Stimulated activated CD8-positive, alpha-beta memory T cell treated with anti-CD3 and anti-CD28 coated beads, Interleukin-4, amount 100 ng/mL, for 48 hours (primary cell): ENCODE results near the gene CA10.

Experiments
- DNase-seq: peaks from one replicate; pipeline ENCODE4 v3.0.0-alpha.2; 2020

The CA10 gene

DNA sequence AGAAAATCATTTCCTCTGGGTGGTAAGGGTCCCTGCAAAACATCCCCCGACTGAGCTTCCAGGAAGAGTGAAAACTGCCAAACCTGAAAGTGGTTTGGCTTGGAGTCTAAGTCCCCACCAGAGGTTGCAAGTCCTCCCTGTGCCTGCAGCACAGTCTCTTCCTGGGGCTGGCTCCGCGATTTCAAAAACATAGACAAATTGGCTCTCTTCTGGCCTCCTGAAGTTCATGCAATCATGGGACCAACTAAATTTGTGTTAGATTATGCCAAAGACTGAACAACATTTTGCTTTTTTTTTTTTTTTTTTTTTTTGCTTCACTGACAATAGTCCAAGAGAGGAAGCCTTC lies 447.9 kb downstream of the CA10 start:
- DNase-seq, result no peak

DNA sequence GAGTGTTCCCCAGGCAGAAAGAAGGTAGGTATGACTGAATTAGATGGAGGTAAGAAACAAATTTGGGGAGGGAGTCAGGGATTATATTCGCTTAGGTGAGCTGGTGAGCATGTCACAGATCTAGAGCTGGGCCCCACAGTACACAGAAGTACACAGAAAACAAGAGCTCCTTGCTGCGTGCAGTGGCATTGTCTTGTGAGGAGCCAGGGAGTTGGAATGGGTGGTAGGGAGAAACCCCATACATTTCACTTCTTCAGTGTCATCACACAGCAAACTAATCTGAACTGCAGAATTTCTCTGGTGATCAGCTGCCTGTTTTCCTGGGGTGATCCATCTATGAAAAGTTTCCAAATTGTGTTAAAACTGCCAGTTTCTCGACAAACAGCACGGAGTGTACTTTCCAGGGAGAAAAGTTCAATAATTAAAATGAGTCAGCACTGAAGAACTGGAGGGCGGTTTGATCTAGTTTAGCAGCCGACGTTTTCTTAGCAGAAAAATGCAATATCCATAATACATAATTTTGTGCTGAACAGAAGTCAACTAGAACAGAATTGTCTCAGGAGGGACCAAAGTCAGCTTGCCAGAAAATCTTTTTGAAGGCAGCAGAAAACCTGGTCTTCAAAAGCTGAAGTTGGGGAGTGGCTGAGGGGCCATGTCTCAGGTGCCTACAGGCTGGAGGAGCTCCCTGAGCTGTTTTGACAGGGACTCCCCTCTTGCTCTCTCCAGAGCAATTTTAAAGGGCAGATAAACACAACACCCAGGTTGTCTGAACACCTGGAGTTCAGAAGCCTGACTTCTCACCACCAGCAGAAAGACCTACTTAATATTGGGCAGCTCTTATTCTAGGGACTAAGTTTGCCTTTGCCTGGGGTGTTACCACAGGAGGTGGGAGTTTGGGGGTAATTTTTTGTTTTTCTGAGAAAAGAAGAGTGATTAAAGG lies 448.6 kb downstream of the CA10 start:
- DNase-seq, result no peak

DNA sequence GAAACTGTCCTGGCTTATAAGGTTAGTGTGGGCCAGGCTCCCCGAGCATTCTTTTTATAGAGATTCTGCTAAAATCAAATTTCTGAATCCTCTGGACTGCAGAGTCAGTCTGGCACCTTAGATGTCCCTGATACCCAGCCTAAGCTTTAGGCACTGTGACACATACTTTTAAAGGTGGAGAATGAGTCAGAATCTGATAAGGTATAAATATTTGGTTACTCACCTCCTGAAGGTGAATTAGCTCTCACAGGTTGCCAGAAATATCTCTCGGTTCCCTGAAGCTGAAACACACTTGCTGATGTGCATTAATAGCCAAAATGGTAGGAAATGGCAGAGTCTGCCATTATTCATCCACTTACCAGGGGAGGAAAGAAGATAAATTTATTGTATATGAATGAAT lies 451.3 kb downstream of the CA10 start:
- DNase-seq, result no peak

DNA sequence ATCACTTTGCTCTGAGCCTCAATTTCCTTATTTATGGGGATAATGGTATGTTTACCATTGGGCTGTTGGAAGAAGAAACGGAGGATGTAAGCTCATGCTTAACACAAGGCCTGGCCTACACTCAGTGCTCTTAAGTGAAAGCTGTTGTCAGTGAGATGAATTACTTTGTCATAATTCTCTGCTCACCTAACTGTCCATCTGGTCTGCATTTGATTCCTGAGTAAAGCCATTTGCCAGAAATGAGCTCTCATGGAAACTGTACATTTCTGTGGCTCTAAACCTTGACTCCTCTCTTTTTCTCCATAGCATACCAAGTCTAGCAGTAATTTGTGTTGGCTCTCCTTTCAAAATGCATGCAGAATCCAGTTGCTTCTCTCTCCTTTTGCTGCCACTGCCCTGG lies 452.4 kb downstream of the CA10 start:
- no peak for DNase-seq

DNA sequence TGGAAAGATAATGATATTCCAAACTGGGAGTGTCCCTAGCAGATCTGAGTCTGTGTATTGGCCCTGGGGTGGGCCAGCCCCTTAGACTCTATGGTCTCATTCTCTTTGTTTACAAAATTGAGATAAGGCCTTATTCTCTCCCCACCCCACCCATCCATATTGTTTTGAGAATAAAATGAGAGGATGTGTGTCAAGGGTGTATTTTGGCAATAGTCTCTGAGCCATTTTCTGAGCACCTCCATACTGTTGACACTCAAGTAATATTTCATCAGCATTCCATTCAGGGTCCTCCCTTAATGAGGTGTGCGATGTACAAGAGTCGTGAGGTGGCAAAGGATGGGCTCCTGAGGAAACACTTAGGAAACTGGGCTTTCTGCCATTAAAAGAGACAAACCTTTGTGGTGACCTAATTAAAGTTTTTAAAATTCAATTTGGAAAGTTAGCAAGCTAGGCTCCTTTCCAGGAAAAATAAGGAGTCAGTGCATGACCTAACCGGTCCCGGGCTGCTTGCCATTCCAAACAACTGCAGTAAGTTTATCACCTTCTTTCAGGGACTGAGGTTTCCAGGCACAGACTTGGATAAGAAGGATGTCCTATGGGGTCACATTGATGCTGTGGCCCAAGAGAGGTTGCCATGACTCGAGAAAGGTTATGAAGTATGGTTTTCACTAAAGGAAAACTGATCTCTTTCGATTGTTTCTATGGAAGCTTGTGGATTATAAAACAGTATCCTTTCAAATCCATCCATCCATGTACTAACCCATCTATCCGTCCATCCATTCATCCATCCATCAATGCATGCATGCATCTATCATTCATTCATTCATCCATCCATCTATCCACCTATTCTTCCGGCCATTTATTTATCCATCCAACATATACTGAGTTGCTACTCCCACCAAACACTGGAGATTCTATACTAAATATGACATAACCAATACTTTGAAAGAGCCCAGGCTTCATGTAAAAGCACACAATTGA lies 454.9 kb downstream of the CA10 start:
- no peak for DNase-seq

DNA sequence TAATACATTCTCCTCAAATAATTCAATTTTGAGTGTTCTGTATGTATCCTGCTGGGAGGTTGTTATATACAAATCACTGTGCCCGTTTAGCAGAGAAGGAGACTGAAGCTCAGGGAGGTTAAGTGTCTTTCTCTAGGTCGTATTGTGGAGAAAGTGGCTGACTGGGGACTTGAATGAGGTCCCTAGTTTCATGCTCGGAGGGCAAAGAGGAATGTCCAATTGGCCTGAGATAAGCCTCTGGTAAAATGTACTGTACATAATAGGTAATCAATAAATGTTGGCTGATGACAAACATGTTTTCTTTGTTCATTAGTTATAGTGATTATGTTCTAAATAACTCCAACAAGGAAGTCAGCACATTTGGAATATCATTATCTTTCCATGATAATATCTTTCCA lies 455.6 kb downstream of the CA10 start:
- no peak for DNase-seq

DNA sequence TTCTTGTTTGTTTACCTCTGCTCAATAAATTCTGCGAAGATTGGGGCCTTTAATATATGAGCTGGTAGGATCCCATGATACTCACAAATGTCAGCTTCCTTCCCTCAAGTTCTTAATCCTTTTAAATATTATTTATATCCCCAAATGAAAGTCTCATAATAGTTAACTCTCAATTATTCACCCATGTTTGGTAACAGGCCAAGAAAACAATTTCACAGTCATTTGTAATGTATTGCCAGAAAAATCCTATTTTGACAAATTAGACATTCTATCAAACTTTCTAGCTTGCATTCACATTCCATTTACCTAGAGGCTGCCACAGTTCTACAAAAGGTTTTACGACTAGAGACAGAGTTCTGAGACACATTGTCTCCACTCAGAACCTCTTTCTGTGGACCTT lies 457.0 kb downstream of the CA10 start:
- no peak for DNase-seq

DNA sequence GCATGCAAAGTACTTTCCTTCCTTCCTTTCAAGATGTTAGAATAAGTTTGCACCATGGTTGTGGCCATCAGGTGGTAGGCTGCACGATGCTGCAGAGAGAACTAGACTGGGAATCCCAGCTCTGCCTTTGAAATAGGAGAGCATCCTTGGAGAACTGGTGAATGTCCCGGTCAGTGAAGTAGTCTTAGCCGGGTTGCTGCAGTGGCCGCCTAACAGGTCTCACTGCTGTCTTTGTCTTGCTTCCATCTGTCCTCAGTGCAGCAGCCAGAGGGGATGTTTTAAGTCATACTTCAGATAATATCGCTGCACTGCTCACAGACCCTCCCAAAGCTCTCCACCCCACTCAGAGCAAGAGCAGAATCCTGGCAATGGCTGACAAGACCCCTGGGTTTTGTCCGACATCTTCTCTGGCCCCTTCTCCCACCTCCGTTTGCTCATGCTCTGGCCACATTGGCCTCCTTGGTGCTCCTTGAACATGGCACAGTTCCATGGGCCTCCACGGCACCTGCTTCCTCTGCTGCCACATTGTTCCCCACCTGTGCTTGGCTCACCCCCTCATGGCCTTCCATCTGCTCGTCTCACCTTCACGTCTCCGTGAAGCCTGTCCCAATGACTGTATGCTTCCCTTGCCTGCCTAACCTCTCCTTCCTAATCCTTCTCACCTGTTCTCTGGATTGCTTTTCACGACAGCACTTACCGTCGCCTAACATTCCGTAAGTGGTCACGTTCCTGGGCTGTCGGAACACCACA lies 458.3 kb downstream of the CA10 start:
- no peak for DNase-seq

DNA sequence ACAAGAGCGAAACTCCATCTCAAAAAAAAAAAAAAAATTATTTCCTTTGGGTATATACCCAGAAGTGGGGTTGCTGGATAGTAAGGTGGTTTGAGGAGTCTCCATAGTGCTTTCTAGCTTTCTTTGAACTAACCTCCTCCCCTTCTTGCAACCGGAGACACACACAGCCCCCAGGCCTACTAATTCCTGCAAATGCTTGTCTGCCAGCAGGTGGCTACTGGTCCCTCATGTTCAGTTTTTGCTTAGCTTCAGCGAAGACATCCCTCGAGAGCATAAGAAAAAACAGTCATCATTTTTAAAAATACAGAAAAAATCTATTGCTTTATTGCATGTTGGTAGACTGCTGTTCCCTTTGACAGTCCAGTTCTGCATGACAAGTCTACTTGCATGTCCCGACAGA lies 459.2 kb downstream of the CA10 start:
- no peak for DNase-seq

DNA sequence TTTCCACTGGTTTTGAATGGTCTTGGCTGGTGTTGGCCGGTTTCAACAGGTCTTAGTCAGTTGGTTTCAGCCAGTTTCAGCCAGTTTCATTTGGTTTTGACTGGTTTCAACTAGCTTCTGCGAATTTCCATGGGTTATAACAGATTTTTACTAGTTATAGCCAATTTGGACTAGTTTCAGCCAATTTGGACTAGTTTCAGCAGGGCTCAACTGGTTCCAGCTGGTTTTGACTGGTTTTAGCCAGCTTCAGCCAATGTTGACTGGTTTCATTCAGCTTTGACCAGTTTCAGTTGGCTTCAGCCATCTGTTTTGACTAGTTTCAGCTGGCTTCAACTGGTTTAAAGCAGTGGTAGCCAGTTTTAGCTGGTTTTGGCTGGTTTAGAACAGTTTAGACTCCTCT lies 465.6 kb downstream of the CA10 start:
- no peak for DNase-seq

DNA sequence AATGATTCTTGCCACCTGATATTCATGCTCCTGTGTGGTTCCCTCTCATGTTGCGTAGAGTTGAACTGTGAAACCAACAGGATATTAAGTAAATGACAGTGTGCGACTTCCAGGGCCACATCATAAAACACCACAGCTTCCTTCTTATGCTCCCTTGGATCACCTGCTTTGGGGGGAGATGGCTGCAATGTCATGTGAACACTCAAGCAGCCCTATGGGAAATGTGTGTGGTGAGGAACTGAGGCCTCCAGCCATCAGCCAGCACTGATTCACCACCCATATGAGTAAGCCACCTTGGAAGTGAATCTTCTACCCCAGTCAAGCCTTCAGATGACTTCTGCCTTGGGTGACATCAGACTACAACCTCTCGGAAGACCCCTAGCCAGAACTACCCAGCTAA lies 470.6 kb downstream of the CA10 start:
- DNase-seq, result no peak

DNA sequence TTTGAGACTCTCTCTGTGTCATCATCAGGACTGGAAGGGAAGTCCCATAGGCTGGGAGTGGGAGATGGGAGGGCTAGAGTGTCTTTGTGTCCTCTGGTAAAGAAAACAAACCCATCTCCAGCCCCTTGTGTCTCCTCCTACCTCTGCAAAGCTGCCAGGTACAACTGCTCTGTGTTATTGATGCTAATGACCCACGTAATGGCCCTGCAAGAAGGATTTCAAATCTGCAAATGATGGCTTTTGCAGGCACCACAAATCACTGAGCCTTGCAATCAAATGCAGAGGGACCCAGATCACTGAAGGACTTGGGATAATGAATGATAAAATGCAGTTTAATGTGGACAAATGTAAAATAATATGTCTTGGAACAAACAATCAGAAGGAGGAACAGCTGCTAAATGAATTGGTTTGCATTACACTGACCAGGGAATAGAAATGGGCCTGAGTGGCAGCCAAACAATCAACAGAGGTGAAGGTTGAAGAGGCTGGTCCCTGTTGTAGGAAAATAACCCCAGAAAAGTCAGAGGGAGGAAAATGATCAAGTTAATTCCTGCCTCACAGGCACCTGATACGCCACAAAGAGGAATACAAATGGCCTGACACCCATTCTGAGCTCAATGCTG lies 473.1 kb downstream of the CA10 start:
- no peak for DNase-seq

DNA sequence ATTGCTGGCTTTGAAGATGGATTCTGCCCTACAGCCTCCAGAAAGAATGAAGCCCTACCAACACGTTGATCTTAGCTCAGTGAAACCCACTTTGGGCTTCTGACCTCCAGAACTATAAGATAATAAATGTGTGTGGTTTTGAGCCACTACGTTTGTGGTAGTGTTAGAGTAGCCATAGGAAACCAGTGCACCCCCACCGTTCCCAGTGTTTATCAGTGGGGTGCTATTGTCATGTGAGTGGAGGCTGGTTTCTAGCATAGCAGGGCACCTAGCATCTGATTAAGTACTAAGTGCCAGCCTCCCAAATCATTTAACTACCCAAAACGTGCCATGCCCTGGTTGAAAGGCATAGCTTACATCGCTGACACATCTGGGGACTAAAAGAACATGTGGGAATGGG lies 474.3 kb downstream of the CA10 start:
- DNase-seq, result no peak

DNA sequence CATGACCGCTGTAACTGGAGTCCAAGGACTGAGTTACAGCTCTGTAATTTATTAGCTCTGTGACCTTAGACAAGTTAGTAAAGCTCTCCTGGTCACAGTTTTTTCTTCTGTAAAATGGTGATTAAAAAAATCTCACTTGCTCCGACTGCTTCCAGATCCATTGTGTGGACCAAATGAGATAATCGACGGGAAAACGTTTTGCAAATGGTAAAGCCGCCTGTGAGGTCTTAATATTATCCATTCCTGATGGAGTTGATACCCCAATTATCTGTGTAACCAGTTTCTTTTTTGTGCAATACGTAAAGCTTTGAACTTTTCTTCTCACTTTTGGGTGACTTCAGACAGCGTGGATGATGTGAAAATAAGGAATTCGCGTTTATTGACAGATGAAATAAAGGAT lies 475.2 kb downstream of the CA10 start:
- DNase-seq, result no peak

DNA sequence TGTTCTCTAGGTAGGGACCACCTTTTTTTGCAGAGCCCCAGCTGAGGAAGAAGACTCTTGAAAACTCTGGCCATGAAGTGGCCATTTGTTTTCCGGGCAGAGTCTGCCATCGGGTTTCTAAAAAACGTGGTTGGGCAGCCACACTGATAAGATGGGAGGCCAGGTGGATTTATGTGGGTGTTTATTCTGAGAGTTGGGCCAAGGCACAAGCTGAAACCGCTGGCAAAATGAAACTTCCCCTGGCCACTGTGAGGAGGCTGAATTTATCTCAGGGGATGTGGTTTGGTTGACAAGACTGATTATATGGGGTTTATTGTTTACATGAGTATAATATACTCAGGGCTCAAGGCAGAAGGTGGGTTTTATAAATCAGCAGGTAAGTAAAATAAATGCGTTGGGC lies 476.4 kb downstream of the CA10 start:
- DNase-seq, result no peak

DNA sequence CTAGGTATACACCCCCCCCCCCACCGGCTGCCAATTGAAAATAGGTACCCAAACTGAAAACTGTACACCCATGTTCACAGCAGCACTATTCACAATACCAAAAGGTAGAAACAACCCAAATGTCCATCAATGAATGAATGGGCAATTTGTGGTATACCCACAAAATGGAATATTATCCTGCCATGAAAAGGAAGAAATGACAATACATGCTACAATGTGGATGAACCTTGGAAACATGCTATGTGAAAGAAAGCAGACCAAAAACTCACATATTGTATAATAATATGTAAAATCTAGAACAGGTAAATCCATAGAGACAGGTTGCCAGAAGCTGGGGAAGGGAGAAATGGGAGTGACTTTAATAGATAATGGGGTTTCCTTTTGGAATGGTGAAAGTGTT lies 480.6 kb downstream of the CA10 start:
- DNase-seq, result no peak

DNA sequence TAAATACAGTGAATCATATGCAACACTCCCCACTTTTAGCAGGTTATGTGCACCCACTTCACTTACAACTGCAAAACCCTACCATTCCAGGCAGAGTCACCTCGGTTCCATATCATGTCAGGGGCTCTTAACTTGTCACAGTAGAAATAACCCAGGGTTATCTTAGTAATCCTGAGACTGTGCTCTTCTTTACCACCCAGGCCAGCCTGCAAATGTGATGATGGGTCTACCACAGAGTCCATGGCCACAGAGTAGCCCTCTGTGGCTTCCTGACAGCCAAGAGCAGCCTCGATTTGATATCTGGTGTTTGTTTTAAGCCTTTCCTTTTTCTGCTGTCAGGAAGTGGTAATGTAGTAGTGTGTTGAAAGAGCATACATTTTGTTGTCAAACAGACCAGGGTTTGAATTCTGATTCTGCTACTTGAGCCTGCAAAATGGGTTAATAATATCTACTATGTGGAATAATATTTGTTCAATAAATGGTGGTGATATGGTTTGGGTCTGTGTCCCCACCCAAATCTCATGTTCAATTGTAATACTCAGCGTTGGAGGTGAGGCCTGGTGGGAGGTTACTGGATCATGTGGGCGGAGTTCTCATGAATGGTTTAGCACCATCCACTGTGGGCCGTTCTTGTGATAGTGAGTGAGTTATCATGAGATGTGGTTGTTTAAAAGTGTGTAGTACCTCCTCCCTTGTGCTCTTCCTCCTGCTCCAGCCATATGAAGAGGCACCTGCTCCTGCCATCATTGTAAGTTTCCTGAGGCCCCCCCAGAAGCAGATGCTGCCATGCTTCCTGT lies 481.6 kb downstream of the CA10 start:
- no peak for DNase-seq

DNA sequence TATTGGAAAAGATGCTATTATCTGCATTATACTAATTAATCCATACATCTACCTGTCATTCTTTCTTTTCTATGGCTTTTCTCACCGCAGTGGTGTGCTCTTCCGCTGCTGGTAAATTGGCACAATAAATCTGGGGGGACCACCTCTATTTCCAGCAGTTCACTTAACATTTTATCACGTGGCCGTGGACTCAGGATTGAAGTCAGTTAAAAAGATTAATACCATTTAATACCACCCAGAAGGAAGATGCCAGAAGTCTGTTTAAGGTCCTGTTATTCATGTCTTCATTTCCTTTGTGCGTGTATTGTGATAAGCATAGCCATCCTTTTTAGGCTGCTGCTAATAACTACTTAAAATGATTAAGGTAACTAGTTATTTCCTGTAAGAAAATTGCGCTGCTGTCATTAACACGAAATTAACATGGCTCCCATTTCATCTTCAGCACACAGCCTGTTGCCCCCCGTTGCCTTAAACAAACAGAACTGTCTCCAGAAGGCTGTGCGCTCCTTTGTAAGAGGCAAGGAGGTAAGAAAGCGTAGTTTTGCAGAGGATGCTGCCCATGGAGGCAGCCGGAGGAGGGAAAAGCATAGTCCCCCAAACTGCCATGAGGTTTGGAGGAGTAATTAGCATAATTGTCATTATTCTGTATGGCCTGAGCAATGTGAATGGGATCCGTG lies 483.8 kb downstream of the CA10 start:
- no peak for DNase-seq

DNA sequence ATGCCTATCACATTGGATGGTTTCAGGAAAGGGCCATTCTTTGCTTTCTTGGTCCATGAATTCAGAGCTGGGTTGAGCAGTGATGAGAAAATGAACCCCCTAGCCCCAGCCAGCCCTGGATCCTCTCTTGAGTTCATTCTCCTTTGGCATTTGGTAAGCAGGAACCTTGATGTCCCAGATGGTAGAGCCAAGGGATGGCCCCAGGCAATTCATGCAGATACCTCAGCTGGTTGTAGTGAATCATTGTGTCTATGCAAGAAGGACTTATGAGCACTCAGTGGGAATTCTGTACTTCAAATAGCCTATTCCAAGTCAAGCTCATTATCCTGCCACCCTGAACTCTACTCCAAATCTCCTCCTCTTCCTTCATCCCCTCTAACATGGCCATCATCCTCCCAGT lies 485.4 kb downstream of the CA10 start:
- DNase-seq, result no peak

DNA sequence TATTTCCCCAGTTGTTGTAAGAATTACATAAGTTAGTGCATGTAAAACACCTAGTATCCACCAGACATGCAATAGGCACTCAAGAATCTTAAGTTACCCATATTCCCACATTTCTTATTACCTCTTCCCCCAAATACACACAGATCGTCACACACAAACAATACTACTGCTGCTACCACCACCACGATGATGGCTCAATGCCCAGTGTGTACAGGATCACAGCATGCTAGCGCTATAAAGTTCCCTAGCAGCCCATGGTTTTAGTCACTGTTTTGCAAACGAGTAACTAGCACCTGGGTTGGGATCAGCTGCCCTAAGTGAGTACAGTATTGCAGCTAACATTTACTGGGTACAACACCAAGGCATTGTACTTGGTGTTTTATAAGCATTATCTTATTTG lies 486.4 kb downstream of the CA10 start:
- no peak for DNase-seq

DNA sequence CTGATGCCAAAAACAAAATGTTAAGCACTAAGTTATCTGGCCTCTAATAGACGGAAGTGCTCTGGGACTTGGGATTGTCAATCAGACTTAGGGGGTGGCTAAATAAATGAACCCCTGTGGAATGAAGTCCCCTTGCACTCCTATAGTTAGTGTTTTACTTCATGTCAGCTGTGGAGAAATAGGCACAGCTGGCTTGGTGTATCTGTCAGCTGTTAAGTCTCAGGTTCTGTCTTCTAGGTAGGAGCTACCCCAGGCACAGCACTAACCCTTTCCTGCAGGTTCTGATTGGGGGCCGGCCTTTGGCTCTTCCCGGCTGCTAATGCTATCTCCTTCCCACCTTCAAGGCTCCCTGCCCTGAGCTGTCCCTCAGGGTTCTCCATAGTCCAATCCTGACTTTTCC lies 487.6 kb downstream of the CA10 start:
- DNase-seq, result no peak

DNA sequence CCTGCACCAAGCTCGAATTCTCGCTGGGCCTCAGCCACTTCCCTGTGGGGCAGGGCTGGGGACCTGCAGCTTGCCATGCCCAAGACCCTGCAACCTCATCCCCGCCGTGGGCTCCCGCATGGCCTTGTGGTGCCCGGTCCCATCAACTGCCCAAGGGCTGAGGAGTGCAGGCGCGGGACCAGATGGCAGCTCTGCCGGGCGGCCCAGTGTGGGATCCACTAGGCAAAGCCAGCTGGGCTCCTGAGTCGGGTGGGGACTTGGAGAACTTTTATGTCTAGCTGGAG lies 489.6 kb downstream of the CA10 start:
- no peak for DNase-seq
